K562 (cell line): ENCODE results near the gene CLCN1. TPM values are rescaled to one million over a fixed set of nuclear protein-coding genes. Genes with fewer than 3 reads are reported as not detected.

Experiments used
- ATAC-seq: fragments of 200-7000 bp; cut with Tn5 transposase; 3 replicates; pipeline ENCODE4 v1.9.1; 2020; ENCODE audit warnings: moderate library complexity
- BruUV-seq: library from RNA; stranded (reverse); fragments of 400-500 nt; replicated peaks from 2 replicates; lab custom pipeline; 2021; lab: Mats Ljungman, UMichigan
- CTCF ChIA-PET: fragments of 300-600 bp; formaldehyde crosslinking; extraction: SDS; loops from one replicate; lab custom pipeline; 2021; ENCODE audit warnings: low intra/inter-chr PET ratio; lab: Yijun Ruan, JAX
- POLR2A ChIA-PET: fragments of 300-600, 350-650 bp; sonication (Branson Sonifier 250); formaldehyde crosslinking; extraction: SDS; loops from one replicate; lab custom pipeline; 2021; ENCODE audit warnings: antibody characterized with exemption, inconsistent platforms; lab: Yijun Ruan, JAX
- DNase-seq, 4 experiments: peaks; one replicate each; pipeline versions ENCODE4 v3.0.0 to v3.0.0-alpha.2; 2011 to 2018; ENCODE audit warnings: low spot score in 3 of 4, mixed read lengths in 3 of 4; ENCODE audit errors: extremely low read depth in 1 of 4
- FAIRE-seq: peaks from 2 replicates; lab custom pipeline; 2011; peaks lifted over from hg19 to GRCh38; lab: Jason Lieb, UNC
- H2AFZ ChIP-seq: 2 replicates; pipeline ENCODE4 v1.6.0; 2011; ENCODE audit warnings: low read depth, low read length, control low read depth, inconsistent platforms
- H3K27ac ChIP-seq: fragments of 200-600 bp; 3 replicates; pipeline ENCODE4 v1.8.0; 2011; ENCODE audit warnings: low read depth, mild to moderate bottlenecking, control low read depth, inconsistent platforms, low read length, moderate library complexity, mixed read lengths; ENCODE audit errors: extremely low read depth
- H3K27me3 ChIP-seq, 2 experiments: fragments of 300-600 bp in 1 of 2; 2 replicates in 1 of 2; 3 replicates in 1 of 2; pipeline versions ENCODE4 v1.6.0 to v1.8.0; 2011; ENCODE audit warnings: inconsistent platforms in 2 of 2, low read length in 2 of 2, mild to moderate bottlenecking in 1 of 2, mixed read lengths in 1 of 2, moderate library complexity in 1 of 2; ENCODE audit not compliant: control insufficient read depth in 2 of 2, insufficient read depth in 2 of 2
- H3K36me3 ChIP-seq: fragments of 300-600 bp; 3 replicates; pipeline ENCODE4 v1.8.0; 2011; ENCODE audit warnings: mild to moderate bottlenecking, low read length, inconsistent platforms; ENCODE audit not compliant: control insufficient read depth, insufficient read depth
- H3K4me1 ChIP-seq, 2 experiments: fragments of 200-600 bp in 1 of 2; replicated peaks in 1 of 2; 2 replicates in 1 of 2; 3 replicates in 1 of 2; pipeline versions ENCODE4 v1.5.1 to v1.8.0; 2011; ENCODE audit warnings: inconsistent platforms in 2 of 2, low read length in 2 of 2, mild to moderate bottlenecking in 1 of 2, mixed read lengths in 1 of 2, moderate library complexity in 1 of 2; ENCODE audit not compliant: control insufficient read depth in 2 of 2, insufficient read depth in 2 of 2
- H3K4me2 ChIP-seq: 2 replicates; pipeline ENCODE4 v1.6.1; 2011; ENCODE audit warnings: low read length, control low read depth, inconsistent platforms, mixed read lengths; ENCODE audit not compliant: insufficient read depth
- H3K4me3 ChIP-seq: fragments of 200-600 bp; sonication (generic), shearing (Covaris generic); 2 replicates; pipeline ENCODE4 v1.5.1; 2016; ENCODE audit warnings: control low read depth, inconsistent platforms
- H3K79me2 ChIP-seq: fragments of 200-600 bp; 3 replicates; pipeline ENCODE4 v1.8.0; 2011; ENCODE audit warnings: low read length, inconsistent platforms; ENCODE audit not compliant: control insufficient read depth, insufficient read depth
- H3K9ac ChIP-seq, 2 experiments: 2 replicates each; pipeline versions ENCODE4 v1.6.0 to v1.6.1; 2011; ENCODE audit warnings: low read depth in 2 of 2, low read length in 2 of 2, control low read depth in 1 of 2, inconsistent platforms in 1 of 2, mild to moderate bottlenecking in 1 of 2, mixed read lengths in 1 of 2; ENCODE audit not compliant: insufficient read depth in 1 of 2
- H3K9me1 ChIP-seq: one replicate; pipeline ENCODE4 v1.6.0; 2011; ENCODE audit warnings: inconsistent platforms, mild to moderate bottlenecking, low read length, moderate library complexity; ENCODE audit not compliant: control insufficient read depth, insufficient read depth
- H3K9me3 ChIP-seq: replicated peaks from 2 replicates; pipeline ENCODE4 v1.5.1; 2011; ENCODE audit warnings: low read depth, low read length, inconsistent platforms; ENCODE audit not compliant: control insufficient read depth, insufficient read depth
- H4K20me1 ChIP-seq: replicated peaks from 2 replicates; pipeline ENCODE4 v1.6.1; 2011; ENCODE audit warnings: low read length, inconsistent platforms, mixed read lengths; ENCODE audit not compliant: control insufficient read depth, insufficient read depth
- BRCA1 ChIP-seq, 2 experiments: fragments of 450-650 bp in 1 of 2; sonication (generic) in 1 of 2; formaldehyde crosslinking in 1 of 2; IDR thresholded peaks; 2 replicates each; pipeline versions ENCODE4 v1.5.0 to v1.6.1; 2017 to 2020; ENCODE audit warnings: mild to moderate bottlenecking in 1 of 2, missing genetic modification reagents in 1 of 2
- FOXA3 ChIP-seq, 2 experiments: fragments of 450-650 bp in 1 of 2; sonication (generic) in 1 of 2; formaldehyde crosslinking; IDR thresholded peaks in 1 of 2; conservative IDR thresholded peaks in 1 of 2; 2 replicates each; pipeline versions ENCODE4 v1.4.0 to v1.8.0; 2020 to 2022; ENCODE audit warnings: mild to moderate bottlenecking in 2 of 2, missing genetic modification reagents in 1 of 2
- HDAC6 ChIP-seq: IDR thresholded peaks from 2 replicates; pipeline ENCODE4 v1.6.1; 2012; ENCODE audit warnings: low read depth, mild to moderate bottlenecking, control low read depth, inconsistent platforms, low read length, moderate library complexity
- IRF2 ChIP-seq: sonication (generic); formaldehyde crosslinking; IDR thresholded peaks from 2 replicates; pipeline ENCODE4 v1.8.1; 2022; ENCODE audit warnings: mild to moderate bottlenecking, missing genetic modification reagents
- NR3C1 ChIP-seq: sonication (generic); formaldehyde crosslinking; IDR thresholded peaks from 2 replicates; pipeline ENCODE4 v1.8.1; 2022; ENCODE audit warnings: missing genetic modification reagents
- RAD51 ChIP-seq: fragments of 450-650 bp; IDR thresholded peaks from 2 replicates; pipeline ENCODE4 v1.7.1; 2016; ENCODE audit warnings: low read depth, mild to moderate bottlenecking, borderline replicate concordance
- RFX5 ChIP-seq: IDR thresholded peaks from 2 replicates; pipeline ENCODE4 v1.6.1; 2011; ENCODE audit warnings: low read depth, mild to moderate bottlenecking, improper control_type of control experiment, low read length
- SMAD4 ChIP-seq: fragments of 250-450 bp; sonication (Bioruptor Pico); conservative IDR thresholded peaks from 2 replicates; pipeline ENCODE4 v1.8.0; 2021; ENCODE audit warnings: inconsistent platforms, mild to moderate bottlenecking, moderate library complexity
- TEAD1 ChIP-seq, 2 experiments: fragments of 450-650 bp in 1 of 2; sonication (generic) in 1 of 2; formaldehyde crosslinking; IDR thresholded peaks; 2 replicates each; pipeline versions ENCODE4 v1.4.0 to v1.8.0; 2020 to 2022; ENCODE audit warnings: mild to moderate bottlenecking in 2 of 2, missing genetic modification reagents in 1 of 2
- ZNF23 ChIP-seq: fragments of 250-450 bp; sonication (Bioruptor Pico); IDR thresholded peaks from 2 replicates; pipeline ENCODE4 v1.4.0; 2020; ENCODE audit warnings: mild to moderate bottlenecking
- ZNF717 ChIP-seq: fragments of 250-450 bp; sonication (Bioruptor Pico); IDR thresholded peaks from 2 replicates; pipeline ENCODE4 v1.5.0; 2021
- WGBS: fragments of 100-300 bp; shearing (Covaris generic); methylation state at CpG from one replicate; pipeline ENCODE4 v1.1.6; 2016; ENCODE audit warnings: low coverage, mixed read lengths; ENCODE audit not compliant: insufficient coverage; ENCODE audit errors: missing lambda C conversion rate; 5-methylcytosine and 5-hydroxymethylcytosine counted together
- in situ Hi-C: fragments of 300-500 bp; cut with MboI; formaldehyde crosslinking; loops from 4 replicates; pipeline ENCODE4 v1.15.0; 2018; ENCODE audit warnings: inconsistent platforms, mixed read lengths
- intact Hi-C: fragments of 100-400 bp; cut with micrococcal nuclease; formaldehyde crosslinking; loops from 2 replicates; pipeline ENCODE4 v1.14.2; 2022
- polyA plus RNA-seq, 8 experiments: library from polyadenylated mRNA; depleted of rRNA in 4 of 8; stranded (reverse) in 5 of 8; unstranded in 3 of 8; fragments of >200 nt; fragmentation: Nextera tagmentation in 2 of 8; fragmentation: Illumina TruSeq in 1 of 8; extraction: Ambion mirVana in 2 of 8; extraction: Trizol in 1 of 8; gene quantifications; 2 replicates each; pipeline versions ENCODE4 v1.2.1 to v1.2.3, GENCODE V29; 2011 to 2014; ENCODE audit warnings: inconsistent platforms in 1 of 8, missing spikeins in 1 of 8
- total RNA-seq, 7 experiments: library from RNA; depleted of rRNA in 6 of 7; stranded (reverse); fragments of >200 nt in 6 of 7; fragmentation: Illumina TruSeq in 2 of 7; extraction: Trizol in 2 of 7; gene quantifications; 2 replicates each; pipeline versions ENCODE4 v1.2.1 to v1.2.3, GENCODE V29; 2011 to 2021; ENCODE audit warnings: low replicate concordance in 1 of 7
- TF ChIP-seq, protein P1 (sequence below): fragments of 450-650 bp; IDR thresholded peaks from one replicate; pipeline ENCODE4 v1.6.1; 2018; ENCODE audit warnings: mild to moderate bottlenecking, moderate library complexity; ENCODE audit not compliant: partially characterized antibody
- TF ChIP-seq, protein P2 (sequence below): sonication (generic); formaldehyde crosslinking; IDR thresholded peaks from 2 replicates; pipeline ENCODE4 v1.8.0; 2022; ENCODE audit warnings: mild to moderate bottlenecking, missing genetic modification reagents
- TF ChIP-seq, protein P3 (sequence below): IDR thresholded peaks from 2 replicates; pipeline ENCODE4 v1.6.1; 2011; ENCODE audit warnings: borderline replicate concordance, low read depth, mild to moderate bottlenecking, moderate library complexity, low read length; ENCODE audit not compliant: insufficient read depth, poor library complexity, severe bottlenecking

CLCN1 gene
- total and polyA plus RNA-seq, 9 of the 15 experiments (the other 6 are each of a cell fraction or from before 2014, with no cell fraction given) = 0.01 to 0.11 (median 0.04) TPM; not detected in 4

DNA sequence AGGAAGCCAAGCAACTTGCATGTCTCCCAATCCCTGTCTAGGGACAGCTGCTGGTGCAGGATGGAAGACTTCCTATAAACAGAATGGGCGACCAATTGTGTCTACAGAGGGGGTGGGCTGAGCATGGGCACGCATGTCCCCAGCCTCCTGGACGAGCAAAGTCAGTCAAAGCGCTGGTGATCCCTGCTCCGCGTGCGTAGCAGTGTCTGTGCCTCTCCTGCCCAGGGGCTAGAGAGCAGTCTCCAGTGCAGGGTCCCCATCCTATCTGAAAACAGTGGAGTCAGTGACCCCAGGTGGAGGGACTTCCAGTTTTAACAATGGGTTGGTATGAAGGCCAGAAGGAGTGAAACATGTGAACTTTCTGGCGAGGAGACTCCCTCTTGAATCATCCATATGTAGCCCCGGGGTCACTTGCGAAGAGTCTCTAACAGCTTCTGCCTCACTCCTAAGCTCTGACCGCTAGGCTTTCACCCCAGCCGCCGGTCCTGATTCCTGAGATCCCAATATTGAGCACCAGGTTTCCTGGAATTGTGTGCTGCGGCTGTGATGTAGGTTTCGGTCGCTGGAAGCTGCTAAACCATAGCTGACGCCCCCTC, 28.5 kb upstream of the CLCN1 start (continued):
- TF ChIP-seq NR3C1 (CRISPR knock-in tag) = no peak
- TF ChIP-seq BRCA1 (IDR thresholded peaks at IDR 0.05) = no peak
- TF ChIP-seq BRCA1 (CRISPR knock-in tag; IDR thresholded peaks at IDR 0.05) = peak; percentile 98; the same call in 1 of the 2 replicates
- TF ChIP-seq RAD51 = no peak
- peak; percentile 80; the same call in 1 of the 2 replicates for TF ChIP-seq SMAD4 (CRISPR knock-in tag)
- TF ChIP-seq ZNF717 = no peak
- TF ChIP-seq, protein P1, sequence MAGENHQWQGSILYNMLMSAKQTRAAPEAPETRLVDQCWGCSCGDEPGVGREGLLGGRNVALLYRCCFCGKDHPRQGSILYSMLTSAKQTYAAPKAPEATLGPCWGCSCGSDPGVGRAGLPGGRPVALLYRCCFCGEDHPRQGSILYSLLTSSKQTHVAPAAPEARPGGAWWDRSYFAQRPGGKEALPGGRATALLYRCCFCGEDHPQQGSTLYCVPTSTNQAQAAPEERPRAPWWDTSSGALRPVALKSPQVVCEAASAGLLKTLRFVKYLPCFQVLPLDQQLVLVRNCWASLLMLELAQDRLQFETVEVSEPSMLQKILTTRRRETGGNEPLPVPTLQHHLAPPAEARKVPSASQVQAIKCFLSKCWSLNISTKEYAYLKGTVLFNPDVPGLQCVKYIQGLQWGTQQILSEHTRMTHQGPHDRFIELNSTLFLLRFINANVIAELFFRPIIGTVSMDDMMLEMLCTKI = no peak

DNA sequence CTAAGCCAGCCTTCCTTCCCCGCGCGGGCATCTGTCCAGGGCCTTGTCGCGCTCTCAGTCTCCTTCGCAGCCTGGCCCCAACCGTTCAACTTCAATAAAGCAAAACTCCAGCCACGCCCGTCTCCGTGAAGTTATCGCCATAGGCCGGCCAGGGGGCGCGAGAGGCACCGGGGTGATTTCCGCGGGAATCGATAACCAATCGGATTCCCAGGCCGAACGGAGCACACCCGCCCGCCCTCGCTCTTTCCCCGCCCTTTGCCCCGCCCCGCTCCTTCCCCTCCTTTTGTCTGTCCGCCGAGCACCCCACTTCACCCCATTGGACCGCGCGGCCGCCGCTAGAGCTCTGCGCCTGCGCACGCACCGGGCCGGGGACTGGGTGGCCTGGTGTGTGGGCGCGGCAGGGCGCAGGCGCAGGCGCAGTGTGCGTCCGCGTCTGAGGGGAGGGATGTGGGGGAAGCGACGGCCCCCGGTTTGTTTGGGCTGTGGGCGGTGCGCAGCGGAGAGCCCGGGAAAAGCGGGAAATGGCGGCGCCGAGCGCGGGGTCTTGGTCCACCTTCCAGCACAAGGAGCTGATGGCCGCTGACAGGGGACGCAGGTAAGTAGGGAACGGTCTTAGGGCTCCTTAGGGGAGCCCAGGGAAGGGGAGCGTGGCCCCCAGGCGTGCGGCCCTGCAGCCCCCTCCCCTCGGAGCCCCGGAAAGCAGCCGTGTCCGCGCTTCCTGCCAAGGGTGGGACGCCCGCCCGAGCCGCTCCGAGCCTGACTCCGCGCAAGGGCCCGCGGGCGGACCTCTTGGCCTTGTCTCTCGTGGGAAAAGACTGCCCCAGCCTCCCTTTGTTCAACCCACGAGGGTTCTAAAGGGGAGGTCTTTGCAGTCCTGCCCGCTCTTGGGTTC, 27.7 kb upstream of the CLCN1 start, which contains the start of gene CASP2:
TSS of gene CASP2 (plus strand) at position 417 of the 892 bp plus-strand sequence. CDS start at position 522, 105 bp downstream.
- peaks cover 39% of the 10 kb centered on the region for H3K79me2 ChIP-seq
- TF ChIP-seq, protein P2, sequence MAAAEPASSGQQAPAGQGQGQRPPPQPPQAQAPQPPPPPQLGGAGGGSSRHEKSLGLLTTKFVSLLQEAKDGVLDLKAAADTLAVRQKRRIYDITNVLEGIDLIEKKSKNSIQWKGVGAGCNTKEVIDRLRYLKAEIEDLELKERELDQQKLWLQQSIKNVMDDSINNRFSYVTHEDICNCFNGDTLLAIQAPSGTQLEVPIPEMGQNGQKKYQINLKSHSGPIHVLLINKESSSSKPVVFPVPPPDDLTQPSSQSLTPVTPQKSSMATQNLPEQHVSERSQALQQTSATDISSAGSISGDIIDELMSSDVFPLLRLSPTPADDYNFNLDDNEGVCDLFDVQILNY (CRISPR knock-in tag) = peak; percentile 96; the same call in 1 of the 2 replicates
- peak; percentile 45 to 92; a peak in 3 of 4 replicates for TF ChIP-seq TEAD1 (CRISPR knock-in tag; IDR thresholded peaks at IDR 0.05)
- TF ChIP-seq ZNF23 = no peak
- TF ChIP-seq IRF2 (CRISPR knock-in tag) = no peak
- peak; percentile 2 to 88; a peak in 1 of 4 replicates for TF ChIP-seq FOXA3 (CRISPR knock-in tag; conservative IDR thresholded peaks at IDR 0.05 in 1 of 2, IDR thresholded peaks at IDR 0.05 in 1 of 2)
- TF ChIP-seq, protein P3, sequence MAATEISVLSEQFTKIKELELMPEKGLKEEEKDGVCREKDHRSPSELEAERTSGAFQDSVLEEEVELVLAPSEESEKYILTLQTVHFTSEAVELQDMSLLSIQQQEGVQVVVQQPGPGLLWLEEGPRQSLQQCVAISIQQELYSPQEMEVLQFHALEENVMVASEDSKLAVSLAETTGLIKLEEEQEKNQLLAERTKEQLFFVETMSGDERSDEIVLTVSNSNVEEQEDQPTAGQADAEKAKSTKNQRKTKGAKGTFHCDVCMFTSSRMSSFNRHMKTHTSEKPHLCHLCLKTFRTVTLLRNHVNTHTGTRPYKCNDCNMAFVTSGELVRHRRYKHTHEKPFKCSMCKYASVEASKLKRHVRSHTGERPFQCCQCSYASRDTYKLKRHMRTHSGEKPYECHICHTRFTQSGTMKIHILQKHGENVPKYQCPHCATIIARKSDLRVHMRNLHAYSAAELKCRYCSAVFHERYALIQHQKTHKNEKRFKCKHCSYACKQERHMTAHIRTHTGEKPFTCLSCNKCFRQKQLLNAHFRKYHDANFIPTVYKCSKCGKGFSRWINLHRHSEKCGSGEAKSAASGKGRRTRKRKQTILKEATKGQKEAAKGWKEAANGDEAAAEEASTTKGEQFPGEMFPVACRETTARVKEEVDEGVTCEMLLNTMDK = peak; percentile 95
- no peak for TF ChIP-seq HDAC6
- no peak for TF ChIP-seq RFX5

More for the DNA sequence above, 27.7 kb upstream of the CLCN1 start, which contains the start of gene CASP2:
- no TSS peak for BruUV-seq
- peak within 1 kb of the TSS; percentile 91 to 96 for H3K9ac ChIP-seq
- peaks cover 37% of the 10 kb centered on the region for H3K36me3 ChIP-seq
- 3% methylated on average over 75 of the region's 84 CpGs for WGBS
- in situ Hi-C loops (no loop called here), intact Hi-C loops (no loop called here)
- H3K27ac ChIP-seq = peak within 1 kb of the TSS; percentile 96
- ATAC-seq = peak; percentile 94
- ChIA-PET POLR2A (interaction anchor here (0.6 to 1.7 kb wide), 9 partner anchors 8 to 68 kb away, joined by 3 to 8 read pairs (median 4); partner anchors contain the start of gene GSTK1), CTCF (no interaction called here)
- no peaks in the 10 kb centered on the region for H3K27me3 ChIP-seq
- peak within 1 kb of the TSS; percentile 85 for H3K4me2 ChIP-seq
- peak within 1 kb of the TSS; percentile 87 for H3K4me3 ChIP-seq
- H2AFZ ChIP-seq = peak within 1 kb of the TSS; percentile 98
- peak; percentile 88 for FAIRE-seq
- peaks cover 24 to 28% of the 10 kb centered on the region in 2 experiments; a peak in 4 of 5 replicates for H3K4me1 ChIP-seq
- DNase-seq = peak; percentile 100
- H4K20me1 ChIP-seq = no peaks in the 10 kb centered on the region; the same call in 1 of the 2 replicates
- peaks cover 4% of the 10 kb centered on the region for H3K9me1 ChIP-seq
- peaks cover 7% of the 10 kb centered on the region for H3K9me3 ChIP-seq
